ENCODE results near the gene EPN3. TPM values are rescaled to one million over a fixed set of nuclear protein-coding genes. Genes with fewer than 3 reads are reported as not detected.

EPN3 gene
- total RNA-seq, 4 donors from 2014 or later = 7.3 TPM; not detected in 3

- H3K4me1 ChIP-seq = peaks cover 3 to 20% (median 18%) of the 10 kb centered on the region in 3 donors
- WGBS, 2 donors (ENCODE audit: low coverage in 1 of 2) = 42 to 50% methylated on average over 2 to 3 of the region's 10 CpGs
- no peaks in the 10 kb centered on the region for H3K36me3 ChIP-seq
- H3K27me3 ChIP-seq = no peaks in the 10 kb centered on the region
- H3K9me3 ChIP-seq = no peaks in the 10 kb centered on the region
- ATAC-seq = no peak
- H3K27ac ChIP-seq = no peak overlapping the region
- no peak for TF ChIP-seq POLR2A (IDR thresholded peaks at IDR 0.05)
- H3K4me3 ChIP-seq = no peak overlapping the region
These were observed 60.8 kb downstream of the EPN3 start for GRCh38 chr17:50593321-50593720.

Other genes with a start within 250 kb of the EPN3 start
- 10 to 100 TPM; 19.4 to 30.7 (median 23.4) TPM for gene XYLT2, start 186.6 kb upstream of the EPN3 start, total RNA-seq
- gene MRPL27, start 159.6 kb upstream of the EPN3 start, total RNA-seq = 10 to 100 TPM; 40.3 to 62.1 (median 52.2) TPM
- gene EME1, start 159.5 kb upstream of the EPN3 start, total RNA-seq = under 1 TPM in 1 of 4 donors, not detected in 3; 0.54 TPM
- gene LRRC59, start 135.2 kb upstream of the EPN3 start, total RNA-seq = 10 to 100 TPM; 34.4 to 76.6 (median 50.3) TPM
- gene ACSF2, start 106.5 kb upstream of the EPN3 start, total RNA-seq = 10 to 100 TPM; 11.5 to 23.3 (median 16.1) TPM
- not detected for gene CHAD, start 63.9 kb upstream of the EPN3 start, total RNA-seq
- gene RSAD1, start 53.9 kb upstream of the EPN3 start, total RNA-seq = 10 to 100 TPM; 10.7 to 26.3 (median 21.3) TPM
- under 1 TPM in 2 of 4 donors, not detected in 2; 0.27 to 0.31 TPM for gene MYCBPAP, start 24.3 kb upstream of the EPN3 start, total RNA-seq
- 10 to 100 TPM; 45.0 to 75.3 (median 59.8) TPM for gene SPATA20, start 14.4 kb downstream of the EPN3 start, total RNA-seq
- gene CACNA1G, start 28.0 kb downstream of the EPN3 start, total RNA-seq = under 1 TPM in 3 of 4 donors, not detected in 1; 0.15 to 0.94 (median 0.16) TPM
- 10 to 100 TPM in 1 of 4 donors, 1 to 10 TPM in 3; 2.0 to 18.7 (median 5.1) TPM for gene ABCC3, start 102.1 kb downstream of the EPN3 start, total RNA-seq
- 100 to 1,000 TPM in 1 of 4 donors, 10 to 100 TPM in 3; 65.8 to 125 (median 89.2) TPM for gene ANKRD40, start 175.2 kb downstream of the EPN3 start, total RNA-seq
- 100 to 1,000 TPM in 1 of 4 donors, 10 to 100 TPM in 3; 40.1 to 134 (median 54.6) TPM for gene LUC7L3, start 186.9 kb downstream of the EPN3 start, total RNA-seq
- not detected for gene ANKRD40CL, start 234.8 kb downstream of the EPN3 start, total RNA-seq